HG03439 (cell line): ENCODE data around the gene DGCR2.
"Not testable (repeated sequence)": the region's sequence is repeated elsewhere in the genome, so short reads cannot be mapped to it uniquely, and the experiment has no call there.

Source experiments
- ATAC-seq: cut with Tn5 transposase; IDR thresholded peaks from one replicate; pipeline ENCODE4 v1.9.1; 2021; ENCODE audit warnings: mild to moderate bottlenecking, moderate library complexity; ENCODE audit not compliant: unreplicated experiment

Gene DGCR2

GRCh38 chr22:19084126-19084525, 38.1 kb downstream of the DGCR2 start:
- not testable (repeated sequence) for ATAC-seq

GRCh38 chr22:19082793-19083192, 39.4 kb downstream of the DGCR2 start:
- ATAC-seq = no peak

GRCh38 chr22:19082101-19082500, 40.1 kb downstream of the DGCR2 start:
- ATAC-seq = no peak

- no peak for ATAC-seq
These were observed 40.9 kb downstream of the DGCR2 start for GRCh38 chr22:19081351-19081750.

GRCh38 chr22:19080853-19081252, 41.4 kb downstream of the DGCR2 start:
- no peak for ATAC-seq

- ATAC-seq = no peak
These were observed 42.5 kb downstream of the DGCR2 start for GRCh38 chr22:19079691-19080090.

GRCh38 chr22:19075404-19075803, 46.8 kb downstream of the DGCR2 start:
- no peak for ATAC-seq

GRCh38 chr22:19072853-19073252, 49.4 kb downstream of the DGCR2 start:
- ATAC-seq = not testable (repeated sequence)

- no peak for ATAC-seq
These were observed 51.6 kb downstream of the DGCR2 start for GRCh38 chr22:19070397-19071169.

GRCh38 chr22:19069451-19069850, 52.8 kb downstream of the DGCR2 start:
- ATAC-seq = no peak

- no peak for ATAC-seq
These were observed 53.4 kb downstream of the DGCR2 start for GRCh38 chr22:19068784-19069271.

- no peak for ATAC-seq
These were observed 54.4 kb downstream of the DGCR2 start for GRCh38 chr22:19067696-19068348.

- ATAC-seq = no peak
These were observed 55.5 kb downstream of the DGCR2 start for GRCh38 chr22:19066531-19067271.

- no peak for ATAC-seq
These were observed 56.3 kb downstream of the DGCR2 start for GRCh38 chr22:19065929-19066328.

- no peak for ATAC-seq
These were observed 56.8 kb downstream of the DGCR2 start for GRCh38 chr22:19065298-19065859.

GRCh38 chr22:19064354-19065054, 57.7 kb downstream of the DGCR2 start:
- ATAC-seq = no peak

GRCh38 chr22:19063581-19064353, 58.4 kb downstream of the DGCR2 start:
- no peak for ATAC-seq

- no peak for ATAC-seq
These were observed 59.3 kb downstream of the DGCR2 start for GRCh38 chr22:19062943-19063308.

GRCh38 chr22:19062139-19062942, 59.9 kb downstream of the DGCR2 start:
- ATAC-seq = no peak
